ENCODE data around the gene CNTLN.

Gene CNTLN, protein sequence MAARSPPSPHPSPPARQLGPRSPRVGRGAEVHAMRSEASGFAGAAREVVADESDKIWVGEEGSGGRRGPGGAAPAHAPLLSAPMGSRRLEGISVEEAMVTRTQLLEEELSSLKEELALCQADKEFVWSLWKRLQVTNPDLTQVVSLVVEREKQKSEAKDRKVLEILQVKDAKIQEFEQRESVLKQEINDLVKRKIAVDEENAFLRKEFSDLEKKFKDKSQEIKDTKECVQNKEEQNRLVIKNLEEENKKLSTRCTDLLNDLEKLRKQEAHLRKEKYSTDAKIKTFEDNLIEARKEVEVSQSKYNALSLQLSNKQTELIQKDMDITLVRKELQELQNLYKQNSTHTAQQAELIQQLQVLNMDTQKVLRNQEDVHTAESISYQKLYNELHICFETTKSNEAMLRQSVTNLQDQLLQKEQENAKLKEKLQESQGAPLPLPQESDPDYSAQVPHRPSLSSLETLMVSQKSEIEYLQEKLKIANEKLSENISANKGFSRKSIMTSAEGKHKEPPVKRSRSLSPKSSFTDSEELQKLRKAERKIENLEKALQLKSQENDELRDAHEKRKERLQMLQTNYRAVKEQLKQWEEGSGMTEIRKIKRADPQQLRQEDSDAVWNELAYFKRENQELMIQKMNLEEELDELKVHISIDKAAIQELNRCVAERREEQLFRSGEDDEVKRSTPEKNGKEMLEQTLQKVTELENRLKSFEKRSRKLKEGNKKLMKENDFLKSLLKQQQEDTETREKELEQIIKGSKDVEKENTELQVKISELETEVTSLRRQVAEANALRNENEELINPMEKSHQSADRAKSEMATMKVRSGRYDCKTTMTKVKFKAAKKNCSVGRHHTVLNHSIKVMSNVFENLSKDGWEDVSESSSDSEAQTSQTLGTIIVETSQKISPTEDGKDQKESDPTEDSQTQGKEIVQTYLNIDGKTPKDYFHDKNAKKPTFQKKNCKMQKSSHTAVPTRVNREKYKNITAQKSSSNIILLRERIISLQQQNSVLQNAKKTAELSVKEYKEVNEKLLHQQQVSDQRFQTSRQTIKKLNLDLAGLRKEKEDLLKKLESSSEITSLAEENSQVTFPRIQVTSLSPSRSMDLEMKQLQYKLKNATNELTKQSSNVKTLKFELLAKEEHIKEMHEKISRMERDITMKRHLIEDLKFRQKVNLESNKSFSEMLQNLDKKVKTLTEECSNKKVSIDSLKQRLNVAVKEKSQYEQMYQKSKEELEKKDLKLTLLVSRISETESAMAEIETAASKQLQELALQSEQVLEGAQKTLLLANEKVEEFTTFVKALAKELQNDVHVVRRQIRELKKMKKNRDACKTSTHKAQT (N-terminal part only)
- total RNA-seq: 0.38 to 14.7 (median 0.42) reads per million in 3 experiments

DNA sequence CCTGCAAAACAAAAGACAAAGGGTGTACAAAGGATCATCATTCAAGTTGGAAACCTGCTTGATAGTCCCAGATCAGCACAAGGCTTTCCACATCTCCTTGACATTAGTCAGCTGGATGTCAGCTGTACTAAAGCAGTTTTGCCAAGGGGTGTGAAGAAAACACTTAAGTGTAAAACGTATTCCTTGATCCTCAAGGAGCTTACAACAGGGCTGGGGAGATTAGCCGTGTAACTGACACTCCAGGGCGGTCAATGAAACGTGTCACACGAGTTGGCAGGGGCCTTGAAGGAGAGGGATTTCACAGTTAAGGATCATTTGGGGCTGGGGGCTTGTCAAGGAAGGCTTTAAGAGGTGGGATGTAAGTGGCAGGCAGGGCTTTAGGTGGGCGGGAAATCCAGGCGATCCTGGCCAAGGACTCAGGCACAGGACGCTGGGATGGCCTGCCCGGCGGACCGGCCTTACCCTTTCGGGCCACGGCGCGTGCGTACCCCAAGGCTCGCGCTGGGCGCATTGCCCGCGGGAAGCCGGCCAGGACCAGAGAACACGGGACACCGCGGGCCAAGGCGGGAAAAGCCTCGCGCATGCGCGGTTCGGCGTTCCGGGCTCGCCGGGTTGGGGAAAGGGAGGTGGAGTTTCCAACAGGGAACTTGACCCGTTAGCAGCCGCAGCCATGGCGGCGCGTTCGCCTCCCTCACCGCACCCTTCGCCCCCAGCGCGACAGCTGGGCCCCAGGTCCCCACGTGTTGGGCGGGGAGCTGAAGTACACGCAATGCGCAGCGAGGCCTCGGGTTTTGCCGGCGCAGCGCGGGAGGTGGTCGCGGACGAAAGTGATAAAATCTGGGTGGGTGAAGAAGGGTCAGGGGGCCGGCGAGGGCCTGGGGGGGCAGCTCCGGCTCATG is at the start of gene CNTLN:
TSS of gene CNTLN (plus strand) at position 645 of the 899 bp plus-strand sequence. CDS start at position 671, 26 bp downstream.
- no peak for DNase-seq

DNA sequence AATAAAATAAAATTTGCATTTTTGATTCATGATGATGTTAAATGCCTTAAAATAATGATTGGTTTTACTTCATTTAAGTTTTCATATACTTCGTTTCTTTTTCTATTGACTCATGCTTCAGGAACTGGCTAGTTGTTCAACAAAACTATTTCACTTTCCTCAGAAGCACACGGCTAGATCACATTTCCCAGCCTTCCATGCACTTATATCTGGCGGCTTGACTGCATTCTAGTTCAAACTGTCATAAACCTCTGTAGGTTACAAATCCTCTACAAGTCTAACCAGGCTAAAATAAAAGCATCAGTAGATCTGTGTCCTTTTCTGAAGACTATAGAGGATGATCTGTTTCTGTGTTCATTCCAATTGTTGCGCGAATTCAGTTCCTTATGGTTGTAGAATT is 46.3 kb upstream of the CNTLN start:
- DNase-seq: no peak

DNA sequence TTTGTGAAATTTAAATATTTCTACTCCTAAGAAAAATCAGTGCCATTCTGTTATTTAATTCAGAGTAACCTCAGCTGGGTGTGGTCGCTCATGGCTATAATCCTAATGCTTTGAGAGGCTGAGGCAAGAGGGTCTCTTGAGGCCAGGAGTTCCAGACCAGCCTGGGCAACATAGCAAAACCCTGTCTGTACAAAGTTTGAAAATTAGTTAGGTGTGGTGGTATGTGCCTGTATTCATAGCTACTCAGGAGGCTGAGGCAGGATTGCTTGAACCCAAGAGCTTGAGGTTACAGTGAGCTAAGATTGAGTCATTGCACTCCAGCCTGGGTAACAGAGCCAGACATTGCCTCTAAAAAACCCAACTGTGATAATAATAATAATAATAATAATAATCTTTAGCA is 44.8 kb upstream of the CNTLN start:
- DNase-seq: no peak

DNA sequence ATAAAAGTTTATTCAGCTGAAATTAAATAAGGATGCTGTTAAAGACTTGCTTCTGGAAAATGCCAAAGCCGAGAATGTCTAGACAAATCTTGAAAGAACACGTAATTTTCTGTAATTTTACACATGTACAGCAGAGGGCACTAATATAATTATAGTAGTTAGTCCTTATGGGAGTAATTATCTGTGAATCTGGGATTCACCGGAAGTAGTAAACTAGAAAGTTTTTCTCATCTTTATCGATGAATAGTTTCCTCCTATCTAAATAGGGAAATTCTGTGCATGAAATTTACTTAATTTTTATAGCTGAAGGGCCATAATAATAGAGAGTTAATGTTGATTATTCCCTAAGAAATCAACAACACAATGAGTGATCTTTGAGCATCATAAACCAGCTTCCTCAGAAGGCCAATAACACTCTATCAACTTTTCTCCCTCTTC is 18.4 kb upstream of the CNTLN start:
- DNase-seq: no peak

DNA sequence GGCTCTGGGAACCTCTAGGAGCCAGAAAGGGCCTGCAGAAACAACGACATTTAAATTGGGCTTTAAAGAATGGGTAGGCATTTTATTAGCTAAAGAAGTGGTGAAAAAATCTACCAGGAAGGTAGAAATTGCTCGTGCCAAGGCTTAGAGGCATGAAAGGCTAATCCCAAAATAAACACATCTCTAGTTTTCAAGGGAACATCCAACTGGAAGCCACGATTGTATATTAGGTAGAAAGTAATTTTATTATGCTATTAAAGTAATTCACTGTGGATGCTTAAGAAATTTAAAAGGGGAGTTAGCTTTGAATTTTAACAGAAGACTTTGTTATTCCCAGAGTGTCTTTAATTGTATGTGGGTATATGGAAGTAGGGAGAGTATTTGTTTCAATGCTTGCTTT is 17.5 kb upstream of the CNTLN start:
- no peak for DNase-seq

DNA sequence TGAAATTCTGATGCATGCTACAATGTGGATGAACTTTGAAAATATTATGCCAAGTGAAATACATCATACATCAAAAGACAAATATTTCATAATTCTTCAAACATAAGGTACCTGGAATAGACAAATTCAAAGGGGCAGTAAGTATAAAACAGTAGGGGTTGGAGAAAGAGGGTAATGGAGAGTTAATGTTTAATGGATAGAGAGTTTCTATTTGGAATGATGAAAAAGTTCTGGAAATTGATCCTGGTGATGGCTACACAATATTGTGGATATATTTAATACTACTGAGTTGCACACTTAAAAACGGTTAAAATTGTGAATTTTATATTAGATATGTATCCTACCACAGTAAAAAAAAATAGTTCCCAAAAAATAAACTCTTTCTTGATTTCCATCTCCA is 14.6 kb upstream of the CNTLN start:
- DNase-seq: no peak

DNA sequence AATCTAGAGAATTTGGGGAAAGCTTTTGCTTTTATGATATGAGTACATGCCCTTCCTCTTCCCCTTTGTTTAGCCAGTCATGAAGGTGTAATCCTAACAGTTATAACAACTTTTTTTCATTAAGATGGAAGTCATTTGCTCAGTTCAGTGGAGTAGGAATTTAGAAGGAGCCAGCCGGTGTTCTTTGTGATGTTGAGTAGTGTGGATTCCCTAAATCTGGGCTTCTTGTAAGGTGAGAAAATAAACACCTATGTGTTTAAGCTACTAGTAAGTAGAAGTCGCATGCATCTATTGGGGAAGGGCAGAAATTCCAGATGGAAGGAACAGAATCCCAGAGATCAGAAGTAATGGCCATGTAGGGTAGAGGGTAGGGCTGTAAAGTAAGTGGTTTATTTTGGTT is 13.6 kb upstream of the CNTLN start:
- no peak for DNase-seq

DNA sequence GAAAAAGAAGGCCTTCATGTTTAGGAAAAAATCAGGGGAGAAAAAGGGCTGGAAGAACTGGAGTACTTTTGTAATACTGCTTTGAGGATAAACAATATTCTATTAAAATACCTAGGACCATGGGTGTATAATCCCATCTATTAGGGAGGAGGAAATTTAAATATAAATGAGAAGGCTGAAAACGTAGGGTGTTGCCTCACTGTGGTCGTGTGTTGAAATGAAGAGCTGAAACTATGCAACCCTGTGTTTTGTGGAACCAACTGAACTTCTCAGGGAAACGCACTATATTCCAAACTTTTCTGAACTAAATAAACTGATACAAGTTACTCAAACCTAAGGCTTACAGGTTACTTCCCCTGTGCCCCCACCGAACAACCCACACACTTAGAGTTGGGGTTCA is 4.5 kb upstream of the CNTLN start:
- no peak for DNase-seq

DNA sequence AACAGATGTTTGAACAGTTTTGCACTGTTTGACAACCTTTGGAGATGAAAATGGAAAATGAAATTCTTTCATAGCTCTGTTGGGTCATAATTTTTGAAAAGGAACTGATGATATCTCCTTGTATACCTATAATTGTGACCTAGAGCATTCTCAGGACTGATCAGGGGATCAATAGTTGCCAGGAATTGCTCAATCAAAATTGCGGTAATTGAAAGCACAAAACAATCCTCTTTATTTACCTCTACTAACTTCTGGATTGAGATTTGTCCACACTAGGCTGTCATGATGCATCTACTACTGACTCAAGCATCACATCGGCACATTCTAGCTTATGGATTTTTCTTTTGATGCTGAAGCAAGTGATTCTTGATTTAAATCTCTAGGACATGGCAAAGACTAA is 4.1 kb upstream of the CNTLN start:
- DNase-seq: no peak

DNA sequence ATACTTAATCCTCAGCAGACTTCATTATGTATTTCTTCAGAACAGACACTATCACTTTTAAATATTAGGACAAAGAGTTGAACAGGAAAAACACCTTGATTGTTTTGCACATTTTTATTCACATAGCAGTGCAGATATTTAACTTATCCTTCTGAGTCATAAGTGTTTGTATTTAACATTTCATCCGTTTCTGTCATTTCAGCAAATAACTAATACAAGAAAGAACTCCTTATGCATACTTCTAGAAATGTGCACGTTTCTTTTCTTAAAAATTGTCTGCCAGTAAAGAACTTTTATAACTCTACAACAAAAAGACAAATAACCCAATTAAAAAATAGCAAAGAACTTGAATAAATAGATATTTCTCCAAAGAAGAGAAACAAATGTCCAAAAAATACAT is 3.3 kb upstream of the CNTLN start:
- no peak for DNase-seq

DNA sequence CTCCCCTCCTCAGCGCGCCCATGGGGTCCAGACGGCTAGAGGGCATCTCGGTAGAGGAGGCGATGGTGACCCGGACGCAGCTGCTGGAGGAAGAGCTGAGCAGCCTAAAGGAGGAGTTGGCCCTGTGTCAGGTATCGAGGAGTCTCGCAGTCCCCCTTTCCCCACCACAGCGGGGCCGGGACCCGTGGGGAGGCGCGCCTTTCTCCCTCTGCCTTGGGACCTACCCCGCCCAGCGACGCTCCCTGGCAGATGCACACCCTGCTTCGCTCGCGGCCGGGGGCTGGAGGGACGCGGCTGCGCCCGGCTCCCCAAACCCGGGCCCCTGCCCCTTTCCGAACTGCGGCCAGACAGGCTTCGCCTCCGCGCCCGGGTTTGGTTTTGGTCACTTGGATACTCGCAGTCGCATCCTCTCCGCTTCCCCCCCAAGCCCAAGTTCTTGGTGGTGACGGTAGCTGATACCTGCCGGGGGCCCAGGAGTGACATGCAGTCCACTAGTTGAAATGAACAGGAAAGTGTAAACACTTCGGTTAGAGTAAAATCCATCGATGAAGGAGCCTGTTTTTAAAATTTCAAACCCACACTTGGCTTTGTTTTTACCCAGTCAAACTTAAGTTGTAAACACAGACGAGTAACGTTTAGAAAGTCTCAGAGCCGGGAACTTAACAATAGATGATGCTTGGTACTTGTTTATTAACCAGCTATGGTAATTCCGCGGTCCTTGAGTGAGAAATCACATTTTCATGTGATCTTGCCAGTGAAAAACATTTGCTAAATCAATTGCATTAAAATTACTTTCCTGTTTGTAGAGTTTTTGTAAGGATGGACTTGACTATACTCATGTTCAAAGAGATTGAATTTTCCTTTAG is 688 bp downstream of the CNTLN start:
- no peak for DNase-seq

DNA sequence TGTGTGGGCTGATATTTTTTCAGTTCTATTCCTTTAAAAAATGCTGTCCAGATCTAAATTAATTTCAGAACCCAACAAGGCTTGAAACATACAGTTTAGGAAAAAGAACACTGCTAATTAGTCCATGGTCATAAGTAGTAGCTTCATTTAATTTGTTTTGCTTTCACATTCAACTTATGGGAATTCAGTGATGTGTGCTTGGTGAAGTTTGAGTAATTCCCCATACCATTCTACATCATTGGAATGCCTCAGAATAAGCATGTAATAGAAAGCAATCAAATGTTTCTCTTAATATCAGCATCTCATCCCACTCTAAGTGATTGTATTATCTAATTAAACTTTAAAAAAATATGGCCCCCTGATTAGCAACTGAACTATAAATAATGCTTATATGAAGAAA is 2.7 kb downstream of the CNTLN start:
- no peak for DNase-seq

DNA sequence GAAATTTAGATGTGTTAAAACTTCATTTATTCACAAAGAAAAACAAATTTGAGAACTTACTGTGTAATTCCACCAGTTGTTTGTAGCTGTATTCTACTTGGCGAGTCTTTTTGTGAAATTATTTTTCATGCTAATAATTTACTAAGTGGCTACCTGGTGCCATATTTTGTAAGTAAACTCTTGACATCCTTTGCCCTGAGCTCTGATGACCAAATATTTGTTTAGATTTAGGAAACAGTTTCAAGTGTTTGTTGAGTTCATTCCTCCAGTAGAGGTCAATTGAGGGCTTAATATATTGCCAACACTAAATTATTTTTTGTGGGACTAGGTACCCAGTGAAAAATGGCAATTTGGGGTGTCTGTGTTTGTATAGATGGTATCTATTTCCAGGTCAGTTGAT is 3.7 kb downstream of the CNTLN start:
- no peak for DNase-seq

DNA sequence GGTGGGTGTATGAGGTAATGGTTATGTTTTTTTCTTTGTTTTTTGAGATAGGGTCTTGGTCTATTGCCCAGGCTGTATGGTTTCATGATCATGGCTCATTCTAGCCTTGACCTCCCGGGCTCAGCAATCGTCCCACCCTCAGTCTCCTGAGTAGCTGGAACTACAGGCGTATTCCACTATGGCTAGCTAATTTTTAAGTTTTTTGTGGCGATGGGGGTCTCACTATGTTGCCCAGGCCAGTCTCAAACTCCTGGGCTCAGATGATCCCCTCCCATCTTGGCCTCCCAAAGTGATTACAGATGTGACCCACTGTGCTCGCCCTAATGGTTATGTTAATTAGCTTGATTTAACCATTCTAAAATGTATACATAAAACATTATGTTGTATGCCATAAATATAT is 5.6 kb downstream of the CNTLN start:
- no peak for DNase-seq

DNA sequence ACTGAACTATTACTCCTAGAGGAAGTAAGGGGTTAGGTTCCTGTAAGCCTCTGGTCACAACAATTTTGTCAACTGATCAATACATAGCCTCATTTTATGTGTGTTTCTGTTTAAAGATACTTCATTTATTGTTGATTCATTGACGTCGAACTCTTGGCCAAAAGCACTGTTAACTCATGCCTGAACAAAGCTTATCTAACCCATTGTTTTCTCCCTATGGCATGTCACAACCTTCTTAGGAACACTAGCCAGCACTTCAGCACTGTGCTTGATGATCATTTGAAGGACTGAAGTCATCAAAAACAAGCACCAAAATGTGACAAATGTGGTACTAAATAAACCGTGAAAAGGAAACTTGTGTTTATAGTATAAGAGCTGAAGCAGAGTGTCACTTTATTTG is 13.5 kb downstream of the CNTLN start:
- no peak for DNase-seq

DNA sequence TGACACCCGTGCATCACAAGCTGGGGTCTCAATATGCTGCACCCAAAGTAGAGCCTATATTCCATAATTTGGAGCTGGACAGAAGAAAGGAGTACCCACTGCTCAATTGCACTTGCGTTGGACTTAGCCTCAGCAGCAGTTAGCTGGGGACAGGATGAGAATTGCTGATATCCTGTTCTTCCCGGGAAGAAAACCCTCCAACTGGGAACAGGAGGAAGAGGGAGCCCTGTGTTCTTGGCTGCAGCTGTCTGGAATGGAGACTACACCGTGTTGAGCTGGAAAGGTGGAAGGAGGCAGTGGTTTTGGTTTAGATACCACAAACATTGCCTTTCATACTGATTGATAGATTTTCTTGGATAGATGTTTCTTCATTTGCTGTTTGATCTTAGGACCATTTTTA is 24.6 kb downstream of the CNTLN start:
- no peak for DNase-seq

DNA sequence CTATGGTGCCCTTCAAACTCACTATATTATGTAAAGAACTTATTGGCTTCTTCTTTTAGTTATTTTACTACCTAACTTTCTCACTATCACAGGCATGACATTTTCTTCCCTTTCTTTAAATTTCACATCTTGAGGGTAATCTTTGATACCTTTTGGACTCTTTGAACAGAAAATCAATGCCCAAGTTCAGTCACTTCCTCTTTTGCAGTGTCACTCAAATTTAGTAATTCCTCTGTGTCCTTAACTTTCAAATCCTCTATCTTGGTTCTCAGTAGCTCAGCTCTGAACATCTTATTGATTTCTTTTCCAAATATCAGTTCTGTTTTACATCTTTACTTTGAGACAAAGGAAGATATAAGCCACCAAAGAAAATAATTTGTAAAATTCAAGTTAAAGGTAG is 25.5 kb downstream of the CNTLN start:
- DNase-seq: no peak

DNA sequence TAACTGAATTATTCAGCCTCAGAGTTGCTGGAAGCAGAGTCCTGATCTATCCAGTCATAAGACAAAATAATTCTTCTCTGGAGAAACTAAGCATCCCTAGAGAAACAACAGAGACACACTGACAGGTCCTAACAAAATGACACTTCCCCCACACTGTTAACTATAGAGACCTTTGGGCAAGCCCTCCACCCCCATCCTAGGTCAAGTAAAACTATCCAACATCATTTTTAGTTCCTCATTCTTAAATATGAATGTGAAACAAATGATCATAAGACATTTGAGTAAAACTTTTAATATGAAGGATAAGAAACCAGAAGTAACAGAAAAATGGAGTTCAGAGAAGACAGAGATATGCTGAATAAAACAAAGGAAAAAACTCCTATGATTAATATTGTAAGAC is 30.9 kb downstream of the CNTLN start:
- no peak for DNase-seq

DNA sequence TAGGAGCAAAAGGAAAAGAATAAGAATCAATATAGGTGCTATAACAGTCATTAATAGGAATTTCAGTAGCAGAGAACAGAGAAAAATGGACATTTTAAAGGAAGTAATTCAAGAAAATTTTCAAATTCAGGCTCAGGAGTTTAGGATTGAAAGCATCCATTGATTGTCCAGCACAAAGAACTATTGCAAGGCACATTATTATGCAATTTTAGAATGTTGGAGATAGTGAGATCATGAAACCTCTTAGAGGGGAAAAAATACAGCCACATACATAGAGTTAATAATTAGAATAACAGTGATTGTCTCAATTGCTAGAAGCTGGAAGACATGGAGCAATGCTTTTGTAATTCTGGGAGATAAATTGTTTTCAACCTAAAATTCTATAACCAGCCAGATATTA is 31.5 kb downstream of the CNTLN start:
- no peak for DNase-seq

DNA sequence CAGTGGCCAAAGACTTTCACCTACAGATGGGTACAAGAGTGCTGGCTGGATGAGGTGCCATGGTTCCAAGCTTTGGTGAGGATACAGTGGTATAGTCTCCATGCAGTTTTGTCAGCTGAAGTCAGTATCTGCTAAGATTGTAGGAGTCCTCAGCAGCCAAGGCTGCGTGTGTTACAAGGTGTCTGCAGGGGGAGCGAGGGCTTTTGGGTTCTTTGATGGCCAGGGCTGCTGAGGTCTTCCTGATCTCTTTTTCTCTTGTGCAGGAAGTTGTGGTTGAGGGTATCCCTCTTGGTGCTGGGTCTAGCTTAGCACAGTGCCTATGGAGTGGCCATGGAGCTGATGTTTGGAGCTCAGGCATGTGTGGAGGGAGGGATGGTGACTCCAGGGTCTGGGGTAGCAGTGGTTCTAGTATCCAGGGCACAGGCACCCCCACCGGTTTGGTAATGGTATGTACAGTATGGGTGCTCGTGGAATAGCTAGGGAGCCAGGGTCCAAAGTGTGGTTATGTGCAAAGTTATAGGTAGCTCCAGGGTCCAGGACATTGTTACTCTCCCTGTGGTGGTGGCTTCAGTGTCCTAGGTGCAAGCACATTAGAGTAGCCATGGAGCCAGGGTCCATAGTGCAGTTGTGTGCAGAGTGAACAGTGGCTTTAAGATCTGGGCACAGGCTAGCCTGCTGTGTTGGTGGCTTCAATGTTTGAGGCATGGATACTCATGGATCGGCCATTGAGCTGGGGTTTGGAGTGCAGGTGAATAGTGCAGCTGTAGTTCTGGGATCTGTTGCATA is 36.7 kb downstream of the CNTLN start:
- no peak for DNase-seq
